HG03575 (cell line): ENCODE results near the gene RANBP10.
A peak's percentile ranks its signal among the peaks of the same experiment; 100 is the strongest.

Experiments used
- ATAC-seq: cut with Tn5 transposase; IDR thresholded peaks from one replicate; pipeline ENCODE4 v1.9.1; 2021; ENCODE audit not compliant: unreplicated experiment, insufficient number of reproducible peaks, low FRiP score; ENCODE audit errors: extremely low read depth

Gene RANBP10

DNA sequence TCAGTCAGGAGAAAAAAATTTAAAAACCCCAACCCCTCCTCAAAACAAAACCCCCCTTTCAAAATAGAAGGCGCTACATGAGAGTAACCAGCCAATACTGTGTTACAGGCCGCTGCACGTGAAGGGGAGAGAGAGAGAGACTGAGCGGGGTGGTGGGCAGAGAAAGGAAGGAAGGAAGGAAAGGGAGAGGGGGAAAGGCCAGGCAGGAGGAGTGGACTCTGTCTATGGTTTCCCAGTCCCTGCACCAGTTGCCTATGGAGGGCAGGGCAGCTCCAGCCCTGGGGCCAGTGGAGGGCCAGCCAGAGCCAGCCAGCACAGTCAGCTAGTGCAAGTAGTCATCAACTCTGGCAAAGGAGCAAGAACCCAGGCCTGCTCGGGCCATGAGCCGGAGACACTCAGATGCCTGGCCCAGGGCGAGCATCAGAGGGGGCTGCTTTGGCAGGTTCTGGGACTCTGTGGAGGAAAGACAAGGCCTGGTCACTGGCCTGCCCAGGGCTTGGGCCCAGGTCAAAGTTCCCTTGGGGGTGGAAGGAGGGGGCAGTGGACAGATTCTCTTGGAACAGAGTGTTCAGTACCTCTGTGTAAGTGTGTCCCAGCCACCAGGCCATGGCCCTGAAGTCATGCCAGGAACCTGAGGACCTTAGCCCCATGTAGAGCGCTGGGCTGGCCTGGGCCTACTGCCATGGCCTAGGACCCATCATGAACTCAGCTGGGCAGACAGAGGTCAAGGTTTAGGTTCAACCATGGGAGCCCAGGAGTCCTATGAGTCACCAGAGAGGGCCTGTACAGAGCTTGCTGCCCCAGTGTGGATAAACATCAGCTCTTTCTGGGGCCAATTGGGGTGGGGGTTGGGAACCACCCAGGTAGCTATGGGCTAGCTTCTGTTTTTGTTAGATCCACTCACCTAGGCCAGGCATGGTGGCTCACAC, 80.0 kb downstream of the RANBP10 start:
- ATAC-seq = no peak

DNA sequence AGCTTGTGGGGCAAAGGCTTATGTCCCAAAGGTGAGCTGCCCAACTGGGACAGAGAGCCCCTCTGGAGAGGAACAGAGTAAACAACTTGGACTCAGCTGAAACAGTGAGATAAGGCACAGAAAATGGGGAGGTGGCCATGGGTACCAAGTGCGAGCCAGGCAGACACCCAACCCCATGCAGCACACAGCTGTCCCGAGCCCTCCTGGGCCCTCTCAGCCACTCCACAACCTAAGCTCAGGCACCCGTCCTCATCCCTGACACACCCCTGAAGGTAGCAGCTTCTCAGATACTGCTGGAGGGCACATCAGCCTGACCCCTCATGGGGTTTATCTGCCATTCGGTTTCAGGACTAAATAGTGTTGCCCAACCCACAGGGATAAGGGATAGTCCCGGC, 82.5 kb downstream of the RANBP10 start:
- no peak for ATAC-seq

DNA sequence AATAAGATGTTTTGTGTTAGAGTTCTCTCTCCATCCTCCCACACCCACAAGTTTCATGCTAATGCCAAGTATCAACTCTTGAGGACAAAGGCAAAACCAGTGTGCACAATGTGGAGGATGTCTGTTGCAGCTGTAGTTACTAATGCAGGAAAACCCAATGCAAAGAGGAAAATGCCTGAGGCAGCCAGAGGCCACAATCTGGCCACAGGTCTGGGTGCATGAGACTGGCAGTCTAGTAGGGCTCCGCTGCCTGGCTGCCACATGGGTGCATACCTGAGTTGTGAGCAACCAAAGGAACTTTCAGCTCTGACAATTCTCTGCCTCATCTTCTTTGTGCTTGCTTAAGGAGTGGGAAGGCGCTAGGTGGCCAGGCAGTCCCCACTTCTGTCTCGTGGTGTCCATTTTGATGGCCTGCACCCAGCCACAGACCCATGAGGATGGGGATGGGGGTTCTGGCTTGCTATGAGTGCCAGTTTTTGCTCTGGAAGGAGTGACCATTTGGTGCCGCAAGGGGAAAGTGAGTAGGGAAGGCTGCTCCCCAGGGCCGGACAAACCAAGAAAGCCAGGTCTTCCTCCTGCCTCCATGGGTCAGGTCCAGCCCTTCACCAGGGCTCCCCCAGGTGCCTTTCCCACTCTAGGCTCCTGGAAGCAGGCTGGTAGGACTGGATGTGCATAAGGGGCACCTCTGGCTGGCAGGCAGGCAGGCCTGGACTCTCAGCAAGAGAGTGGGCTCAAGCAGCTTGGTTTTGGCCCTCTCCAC, 83.0 kb downstream of the RANBP10 start:
- ATAC-seq = no peak

DNA sequence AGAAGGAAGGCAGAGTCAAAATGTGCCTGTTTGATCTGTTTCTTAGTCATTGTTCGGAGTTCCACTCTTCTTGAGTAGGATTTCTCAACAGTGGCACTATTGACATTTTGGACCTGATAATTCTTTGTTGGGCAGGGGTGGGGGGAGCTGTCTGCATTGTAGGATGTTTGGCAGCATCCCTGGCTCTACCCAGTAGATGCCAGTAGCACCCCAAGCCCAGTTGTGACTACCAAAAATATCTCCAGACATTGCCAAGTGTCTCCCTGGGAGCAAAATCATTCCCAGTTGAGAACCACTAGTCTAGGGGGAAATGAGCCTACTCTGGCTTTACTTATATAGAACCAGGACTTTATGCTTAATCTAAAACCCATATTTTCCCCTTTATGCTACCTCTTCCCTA, 86.1 kb downstream of the RANBP10 start:
- ATAC-seq = no peak

DNA sequence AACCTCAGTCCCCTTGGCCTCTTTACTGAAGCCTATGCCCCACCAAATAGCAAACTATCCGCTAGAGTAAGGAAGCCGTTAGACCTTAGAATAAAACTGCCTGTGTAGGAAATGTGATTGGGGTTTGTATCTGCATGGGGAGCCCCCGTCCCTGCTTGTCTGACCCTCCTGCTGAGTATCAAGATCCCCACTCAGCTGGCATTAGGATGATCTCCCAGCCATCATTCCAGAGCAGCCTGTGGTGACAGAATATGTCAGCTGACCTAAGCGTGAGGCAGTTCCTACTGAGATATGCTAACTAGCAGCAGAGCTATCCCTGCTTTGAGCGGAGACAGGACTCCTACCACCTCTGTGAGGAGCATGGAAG, 86.6 kb downstream of the RANBP10 start:
- no peak for ATAC-seq

GRCh38 chr16:67719048-67719777, 87.1 kb downstream of the RANBP10 start, which contains the start of gene GFOD2:
GFOD2 (minus strand) TSS chr16:67719316; CDS start chr16:67685715, 33,601 bp downstream.
- ATAC-seq = peak; percentile 51

GRCh38 chr16:67718668-67719047, 87.7 kb downstream of the RANBP10 start:
- ATAC-seq = no peak

DNA sequence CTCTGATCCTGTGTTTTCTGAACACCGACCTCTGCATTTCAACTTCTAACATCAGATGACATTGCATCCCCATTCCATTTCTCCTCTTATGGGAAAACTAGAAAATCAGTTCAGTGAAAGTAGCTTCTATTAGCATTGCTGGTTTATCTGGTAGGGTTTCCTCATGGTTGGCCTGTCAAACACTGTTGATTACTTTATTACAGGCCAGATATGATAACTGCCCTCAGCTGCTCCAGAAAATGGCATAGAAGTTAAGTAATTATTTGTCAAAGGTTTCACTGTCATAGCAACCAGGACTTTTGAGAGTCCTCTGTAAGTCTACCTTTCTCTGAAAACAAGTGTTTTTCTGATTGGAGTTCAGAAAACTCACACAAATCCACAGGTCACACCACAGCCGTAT, 90.3 kb downstream of the RANBP10 start:
- no peak for ATAC-seq

DNA sequence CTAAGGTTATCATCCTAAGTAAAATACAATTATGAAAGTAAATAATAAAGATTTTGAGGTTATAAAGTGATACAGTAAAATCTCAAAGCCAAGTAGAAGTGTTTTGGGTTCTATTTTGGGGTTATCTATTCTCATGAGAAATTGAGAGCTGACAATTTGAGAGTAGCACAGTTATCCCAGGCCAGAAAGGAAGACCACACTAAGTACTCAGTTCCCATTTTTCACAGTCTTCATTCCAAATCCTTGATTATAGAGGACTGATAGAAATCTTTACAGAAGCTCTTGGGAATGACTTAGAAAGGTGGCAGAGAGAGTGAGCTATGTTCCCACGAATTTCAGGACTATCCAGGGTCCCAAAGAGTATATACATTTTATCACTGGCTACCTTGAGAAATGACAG, 91.8 kb downstream of the RANBP10 start:
- ATAC-seq = no peak

- ATAC-seq = no peak
Measured at GRCh38 chr16:67713647-67714273, 92.6 kb downstream of the RANBP10 start.

DNA sequence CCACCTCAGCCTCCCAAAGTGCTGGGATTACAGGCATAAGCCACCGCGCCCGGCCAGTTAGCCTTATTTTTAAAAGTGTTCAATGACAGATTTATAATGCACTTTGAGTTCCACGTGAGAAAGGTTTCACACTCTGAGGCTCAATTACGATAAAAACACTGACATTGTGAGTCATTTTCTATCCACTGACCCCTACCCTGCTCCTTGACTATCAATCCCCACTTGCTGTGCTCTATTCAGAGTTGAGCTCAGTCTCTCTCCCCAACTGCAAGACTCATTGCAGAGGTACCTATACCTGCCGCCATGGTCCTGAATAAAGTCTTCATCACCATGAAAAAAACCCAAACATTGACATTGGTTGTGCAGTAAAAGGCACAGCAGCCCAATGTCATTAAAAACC, 95.8 kb downstream of the RANBP10 start:
- no peak for ATAC-seq

DNA sequence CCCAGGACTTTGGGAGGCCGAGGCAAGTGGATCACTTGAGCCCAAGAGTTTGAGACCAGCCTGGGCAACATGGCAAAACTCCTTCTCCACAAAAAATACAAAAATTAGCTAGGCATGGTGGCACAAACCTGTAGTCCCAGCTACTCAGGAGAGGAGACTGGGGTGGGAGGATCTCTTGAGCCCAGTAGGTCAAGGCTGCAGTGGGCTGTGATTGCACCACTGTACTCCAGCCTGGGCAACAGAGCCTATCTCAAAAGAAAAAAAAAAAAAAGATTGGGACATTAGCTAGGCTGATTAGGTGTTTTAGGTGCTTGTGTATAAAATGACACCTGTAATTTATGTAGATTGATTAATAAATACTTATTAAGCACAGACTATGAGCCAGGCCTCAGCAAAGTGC, 97.3 kb downstream of the RANBP10 start:
- no peak for ATAC-seq

- no peak for ATAC-seq
Measured at GRCh38 chr16:67708368-67708771, 98.0 kb downstream of the RANBP10 start.

DNA sequence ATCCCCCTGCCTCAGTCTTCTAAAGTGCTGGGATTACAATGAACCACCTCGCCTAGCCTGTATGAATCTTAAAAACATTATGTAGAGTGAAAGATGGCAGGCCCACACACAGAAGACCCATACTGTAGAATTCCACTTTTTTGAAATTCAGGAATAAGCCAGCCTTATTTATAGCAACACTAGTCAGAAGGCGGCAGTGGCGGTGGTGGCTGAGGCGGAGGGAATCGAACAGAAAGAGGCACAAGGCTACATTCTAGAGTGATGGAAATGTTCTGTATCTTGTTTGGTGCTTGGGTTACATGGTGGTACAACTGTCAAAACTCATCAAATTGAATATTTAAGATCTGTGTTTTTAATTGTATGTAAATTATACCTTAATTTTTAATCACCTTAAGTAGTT, 98.6 kb downstream of the RANBP10 start:
- no peak for ATAC-seq

- no peak for ATAC-seq
Measured at GRCh38 chr16:67707210-67707609, 99.2 kb downstream of the RANBP10 start.

- ATAC-seq = no peak
Measured at GRCh38 chr16:67704110-67704509, 102.2 kb downstream of the RANBP10 start.

DNA sequence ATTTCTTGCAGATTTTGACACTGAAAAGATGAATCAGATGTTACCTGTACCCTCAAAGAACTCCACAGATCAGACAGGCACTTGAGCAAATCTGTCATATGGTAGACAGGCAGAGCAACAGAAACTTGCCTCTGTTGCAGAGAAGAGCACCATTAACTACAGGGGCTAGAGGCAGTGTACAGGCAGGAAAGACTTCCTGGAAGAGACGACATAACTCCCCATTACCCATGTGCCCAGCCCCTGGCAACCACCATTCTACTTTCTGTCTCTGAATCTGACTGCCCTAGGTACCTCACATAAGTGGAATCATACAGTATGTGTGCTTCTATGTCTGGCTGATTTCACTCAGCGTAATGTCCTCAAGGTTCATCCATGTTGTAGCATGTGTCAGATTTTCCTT, 102.7 kb downstream of the RANBP10 start:
- ATAC-seq = no peak

- no peak for ATAC-seq
Measured at GRCh38 chr16:67702130-67702529, 104.2 kb downstream of the RANBP10 start.

- no peak for ATAC-seq
Measured at GRCh38 chr16:67701420-67701819, 104.9 kb downstream of the RANBP10 start.
